GM21619 (cell line): ENCODE data around the gene BCAM.
A peak's percentile ranks its signal among the peaks of the same experiment; 100 is the strongest.
"Not testable (repeated sequence)": the region's sequence is repeated elsewhere in the genome, so short reads cannot be mapped to it uniquely, and the experiment has no call there.

Experiments
- ATAC-seq: cut with Tn5 transposase; IDR thresholded peaks from one replicate; pipeline ENCODE4 v1.9.1; 2021; ENCODE audit not compliant: unreplicated experiment

The BCAM gene

DNA sequence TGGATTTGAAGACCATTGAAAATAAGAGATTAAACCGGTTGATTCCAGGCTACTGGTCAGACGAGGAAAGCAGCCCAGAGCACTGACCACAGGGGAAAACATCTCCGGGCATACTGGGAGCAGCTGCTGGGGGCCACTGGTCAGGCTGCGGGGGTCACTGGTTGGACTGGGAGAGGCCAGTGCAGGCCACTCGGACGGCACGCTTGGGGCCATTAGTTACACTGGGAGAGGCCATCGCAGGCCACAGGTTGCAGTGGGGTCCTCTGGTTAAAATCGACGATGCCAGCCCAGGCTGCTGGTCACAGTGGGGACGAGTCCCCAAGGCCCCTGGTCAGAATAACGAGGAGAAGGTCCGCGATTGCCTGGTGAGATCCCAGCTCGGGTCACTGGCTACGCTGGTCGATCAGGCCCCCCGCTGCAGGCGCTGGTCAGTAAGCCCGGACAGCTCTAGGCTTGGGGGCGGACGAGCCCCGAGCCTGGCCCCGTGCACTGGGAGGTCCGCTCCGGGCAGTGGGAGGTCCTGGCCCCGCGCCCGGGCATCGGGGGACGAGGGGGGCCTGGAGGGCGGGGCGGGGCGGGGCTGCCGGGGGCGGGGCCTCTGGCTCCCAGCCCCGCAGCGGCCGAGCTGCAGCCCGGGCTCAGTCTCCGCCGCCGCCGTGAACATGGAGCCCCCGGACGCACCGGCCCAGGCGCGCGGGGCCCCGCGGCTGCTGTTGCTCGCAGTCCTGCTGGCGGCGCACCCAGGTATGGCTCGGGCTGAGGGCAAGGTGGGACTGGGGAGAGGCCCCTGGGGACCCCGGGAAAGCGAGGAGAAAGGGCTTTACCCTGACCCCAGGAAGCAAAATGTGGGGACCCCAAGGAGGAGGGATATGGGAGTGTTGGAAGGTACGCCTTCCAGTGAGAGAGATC is at the start of gene BCAM:
Gene BCAM (plus strand): TSS at position 641 of the 909 bp plus-strand sequence. CDS start 22 bp downstream, at position 663.
- ATAC-seq, result no peak

- no peak for ATAC-seq
These were observed 46.9 kb upstream of the BCAM start for GRCh38 chr19:44762038-44762437.

- no peak for ATAC-seq
These were observed 43.6 kb upstream of the BCAM start for GRCh38 chr19:44765033-44765948.

DNA sequence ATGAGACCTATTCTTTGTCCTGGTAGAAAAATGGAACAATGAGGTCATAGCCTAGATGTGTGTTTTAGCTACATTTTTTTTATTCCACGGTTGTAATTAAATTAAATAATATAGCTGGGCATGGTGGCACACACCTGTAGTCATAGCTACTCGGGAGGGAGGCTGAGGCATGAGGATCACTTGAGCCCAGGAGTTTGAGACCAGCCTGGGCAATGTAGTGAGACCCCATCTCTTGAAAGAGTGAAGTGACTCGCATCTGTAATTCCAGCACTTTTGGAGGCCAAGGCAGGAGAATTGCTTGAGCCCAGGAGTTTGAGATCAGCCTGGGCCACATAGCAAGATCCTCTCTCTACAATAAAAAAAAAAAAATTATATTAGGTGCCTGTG is 43.0 kb upstream of the BCAM start:
- ATAC-seq, result no peak

- no peak for ATAC-seq
These were observed 41.4 kb upstream of the BCAM start for GRCh38 chr19:44767295-44768180.

- peak; percentile 87 for ATAC-seq
These were observed 38.2 kb upstream of the BCAM start for GRCh38 chr19:44770550-44771257.

DNA sequence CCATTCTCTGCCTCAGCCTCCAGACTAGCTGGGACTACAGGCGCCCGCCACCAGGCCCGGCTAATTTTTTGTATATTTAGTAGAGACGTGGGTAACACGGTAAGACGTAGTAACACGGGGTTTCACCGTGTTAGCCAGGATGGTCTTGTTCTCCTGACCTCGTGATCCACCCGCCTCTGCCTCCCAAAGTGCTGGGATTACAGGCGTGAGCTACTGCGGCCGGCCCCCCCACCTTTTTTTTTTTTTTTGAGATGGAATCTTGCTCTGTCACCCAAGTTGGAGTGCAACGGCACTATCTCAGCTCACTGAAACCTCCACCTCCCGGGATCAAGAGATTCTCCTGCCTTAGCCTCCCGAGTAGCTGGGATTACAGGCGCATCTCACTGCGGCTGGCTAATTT is 36.8 kb upstream of the BCAM start:
- not testable (repeated sequence) for ATAC-seq

DNA sequence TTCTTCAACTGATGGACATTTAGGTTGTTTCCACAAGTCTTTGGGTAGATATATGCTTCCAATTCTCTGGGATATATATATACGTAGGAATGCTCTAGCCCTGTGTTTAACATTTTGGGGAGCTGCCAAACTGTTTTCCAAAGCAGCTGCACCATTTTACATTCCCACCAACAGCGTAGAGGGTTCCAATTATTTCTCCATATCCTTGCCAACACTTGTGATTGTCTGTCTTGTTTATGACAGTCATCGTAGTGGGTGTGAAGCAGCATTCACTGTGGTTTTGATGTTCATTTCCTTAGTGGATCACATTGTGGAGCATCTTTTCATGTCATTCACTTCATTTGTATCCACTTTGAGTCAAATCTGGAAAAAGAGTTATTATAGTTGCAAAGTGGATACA is 35.9 kb upstream of the BCAM start:
- ATAC-seq, result no peak

DNA sequence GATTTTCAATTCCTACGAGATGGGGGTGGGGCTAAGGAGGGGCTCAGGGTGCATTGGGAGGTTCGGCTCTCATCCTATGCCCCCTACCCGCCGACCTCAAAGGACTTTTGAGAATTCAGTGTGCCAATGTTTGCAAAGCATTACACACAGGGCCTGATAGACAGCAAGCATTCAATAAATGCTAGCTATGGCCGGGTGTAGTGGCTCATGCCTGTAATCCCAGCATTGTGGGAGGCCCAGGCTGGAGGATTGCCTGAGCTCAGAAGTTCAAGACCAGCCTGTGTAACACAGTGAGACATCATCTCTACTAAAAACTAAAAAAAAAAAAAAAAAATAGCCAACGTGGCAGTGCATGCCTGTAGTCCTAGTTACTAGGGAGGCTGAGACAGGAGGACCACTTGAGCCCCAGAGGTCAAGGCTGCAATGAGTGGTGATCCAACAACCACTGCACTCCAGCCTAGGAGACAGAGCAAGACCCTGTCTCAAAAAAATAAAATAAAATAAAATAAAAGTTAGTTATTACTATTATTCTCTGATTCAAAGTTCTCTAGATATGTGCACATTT is 33.1 kb upstream of the BCAM start:
- no peak for ATAC-seq

DNA sequence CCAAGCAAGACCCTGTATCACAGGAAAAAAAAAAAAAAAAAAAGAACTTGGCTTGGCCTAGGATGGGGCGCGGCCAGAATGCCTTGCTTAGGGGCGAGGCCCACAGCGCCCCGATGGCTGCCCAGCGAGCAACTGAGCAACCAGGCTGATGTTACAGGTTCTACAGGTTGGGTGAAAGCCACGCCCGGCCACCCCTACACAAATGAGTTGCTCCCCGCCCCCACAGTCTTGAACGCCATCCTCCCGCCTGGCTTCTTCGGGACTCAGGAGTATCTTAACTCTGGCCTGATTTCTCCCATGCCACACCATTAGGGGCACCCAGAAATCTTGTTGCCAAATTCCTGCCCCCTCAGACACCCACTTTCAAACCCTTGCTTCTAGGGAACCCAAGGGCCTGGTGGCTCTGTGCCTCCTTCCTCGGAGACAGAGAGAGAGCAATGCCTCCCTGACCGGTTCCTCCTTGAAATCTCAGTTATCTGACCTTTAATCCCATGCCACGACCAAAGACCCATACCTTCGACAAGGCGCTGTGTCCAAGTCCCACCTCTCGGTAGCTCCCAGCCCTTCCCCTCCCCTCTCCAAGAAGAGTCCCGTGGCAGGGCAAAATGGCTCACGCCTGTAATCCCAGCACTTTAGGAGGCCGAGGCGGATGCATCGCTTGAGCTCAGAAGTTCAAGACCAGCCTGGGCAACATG is 32.4 kb upstream of the BCAM start:
- no peak for ATAC-seq

DNA sequence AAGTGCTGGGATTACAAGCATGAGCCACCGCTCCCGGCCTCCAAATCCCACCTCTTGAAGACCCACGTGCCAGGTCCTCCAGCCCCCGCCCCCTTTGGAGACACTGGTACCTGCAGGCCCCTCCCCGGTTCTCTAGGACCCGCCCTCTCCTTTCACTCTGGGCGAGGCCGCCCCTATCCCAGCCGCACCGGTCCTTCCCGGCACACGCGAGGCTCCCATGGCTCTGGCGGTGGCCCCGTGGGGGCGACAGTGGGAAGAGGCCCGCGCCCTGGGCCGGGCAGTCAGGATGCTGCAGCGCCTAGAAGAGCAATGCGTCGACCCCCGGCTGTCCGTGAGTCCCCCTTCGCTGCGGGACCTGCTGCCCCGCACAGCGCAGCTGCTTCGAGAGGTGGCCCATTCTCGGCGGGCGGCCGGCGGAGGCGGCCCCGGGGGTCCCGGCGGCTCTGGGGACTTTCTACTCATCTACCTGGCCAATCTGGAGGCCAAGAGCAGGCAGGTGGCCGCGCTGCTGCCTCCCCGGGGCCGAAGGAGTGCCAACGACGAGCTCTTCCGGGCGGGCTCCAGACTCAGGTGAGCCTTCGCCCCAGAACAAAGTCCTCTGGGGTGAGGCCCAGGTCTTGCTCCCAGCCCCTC is 31.1 kb upstream of the BCAM start, which contains the start of gene CBLC:
Gene CBLC (plus strand): TSS at position 176 of the 633 bp plus-strand sequence. CDS start 42 bp downstream, at position 218.
- ATAC-seq, result no peak

DNA sequence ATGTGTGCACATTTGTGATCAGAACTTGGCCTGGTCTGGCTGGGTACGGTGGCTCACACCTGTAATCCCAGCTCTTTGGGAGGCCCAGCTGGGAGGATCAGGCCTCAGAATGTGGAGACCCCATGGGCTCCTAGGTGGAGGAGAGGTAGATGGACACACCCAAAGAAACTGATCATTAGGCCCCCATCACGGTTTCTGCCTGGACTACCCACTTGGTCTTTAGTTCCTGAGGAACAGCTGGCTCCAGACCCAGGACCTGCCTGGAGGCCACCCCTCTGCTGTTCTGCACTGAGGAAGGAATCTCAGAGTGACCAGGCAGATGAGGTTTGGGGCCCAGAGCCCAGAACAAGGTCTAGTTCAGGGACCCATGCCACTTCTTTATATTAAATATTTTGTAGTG is 29.8 kb upstream of the BCAM start:
- no peak for ATAC-seq

DNA sequence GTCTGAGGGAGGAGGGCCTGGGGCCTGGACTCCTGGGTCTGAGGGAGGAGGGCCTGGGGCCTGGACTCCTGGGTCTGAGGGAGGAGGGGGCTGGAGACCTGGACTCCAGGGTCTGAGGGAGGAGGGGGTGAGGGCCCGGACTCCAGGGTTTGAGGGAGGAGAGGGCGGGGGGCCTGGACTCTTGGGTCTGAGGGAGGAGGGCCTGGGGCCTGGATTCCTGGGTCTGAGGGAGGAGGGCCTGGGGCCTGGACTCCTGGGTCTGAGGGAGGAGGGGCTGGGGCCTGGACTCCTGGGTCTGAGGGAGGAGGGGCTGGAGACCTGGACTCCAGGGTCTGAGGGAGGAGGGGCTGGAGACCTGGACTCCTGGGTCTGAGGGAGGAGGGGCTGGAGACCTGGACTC is 27.2 kb upstream of the BCAM start:
- ATAC-seq, result not testable (repeated sequence)

DNA sequence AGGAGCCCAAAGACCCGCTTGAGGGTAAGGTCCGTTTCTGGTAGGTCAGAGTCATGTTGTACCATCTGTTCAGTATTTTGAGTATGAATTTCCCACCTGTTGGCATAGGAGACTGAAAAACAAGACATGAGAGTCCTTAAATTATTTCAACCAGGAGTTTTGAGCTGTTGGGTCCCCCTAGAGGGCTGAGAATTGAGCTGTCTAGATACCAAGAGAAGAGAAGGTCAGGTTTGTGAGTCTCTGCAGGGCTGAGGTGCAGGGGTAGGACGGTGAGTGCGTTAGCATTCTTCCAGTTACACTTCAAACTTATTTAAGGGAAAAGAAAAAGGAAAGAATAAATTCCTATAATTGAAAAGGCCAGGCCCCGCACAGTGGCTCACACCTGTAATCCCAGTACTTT is 26.2 kb upstream of the BCAM start:
- no peak for ATAC-seq

- ATAC-seq, result no peak
These were observed 25.4 kb upstream of the BCAM start for GRCh38 chr19:44783545-44783944.

GRCh38 chr19:44785271-44785670 is 23.6 kb upstream of the BCAM start:
- no peak for ATAC-seq

DNA sequence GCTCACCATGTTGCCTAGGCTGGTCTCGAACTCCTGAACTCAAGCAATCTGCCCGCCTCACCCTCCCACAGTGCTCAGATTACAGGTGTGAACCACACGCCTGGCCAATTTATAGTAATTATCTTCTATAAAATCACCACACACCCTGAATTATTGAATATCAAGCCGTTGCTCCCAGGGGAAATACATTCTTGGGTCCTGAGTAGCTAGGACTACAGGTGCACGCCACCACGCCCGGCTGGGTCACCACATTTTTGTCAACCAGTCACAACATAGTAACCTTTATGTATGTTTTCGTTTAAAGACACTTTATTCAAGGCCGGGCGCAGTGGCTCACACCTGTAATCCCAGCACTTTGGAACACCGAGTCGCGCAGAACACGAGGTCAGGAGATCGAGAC is 22.9 kb upstream of the BCAM start:
- ATAC-seq, result no peak

DNA sequence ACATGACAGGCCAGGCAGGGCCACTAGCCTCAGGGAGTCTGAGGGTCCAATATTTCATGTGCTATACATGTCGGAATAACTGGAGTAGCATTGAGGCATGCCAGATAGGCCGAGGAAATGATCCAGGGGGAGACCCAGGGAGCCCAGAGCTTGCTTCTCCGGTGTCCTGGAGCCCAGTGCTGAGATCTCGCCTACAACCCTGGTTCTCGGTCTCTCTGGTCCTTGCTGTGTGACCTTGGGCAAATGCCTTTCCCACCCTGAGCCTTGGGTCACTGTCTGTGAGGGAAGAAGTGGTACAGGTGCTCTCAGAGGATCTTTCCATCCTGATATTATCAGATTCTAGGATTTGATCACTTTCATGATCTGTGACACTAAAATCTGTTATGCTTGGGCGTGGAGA is 19.9 kb upstream of the BCAM start:
- no peak for ATAC-seq
